ENCODE results near the gene BPIFA1. TPM values are rescaled to one million over a fixed set of nuclear protein-coding genes. Genes with fewer than 3 reads are reported as not detected.

BPIFA1 gene
- total and polyA plus RNA-seq, 4 donors, result not detected

- no peak for TF ChIP-seq YY1 (IDR thresholded peaks at IDR 0.05)
- TF ChIP-seq EGR1 (IDR thresholded peaks at IDR 0.05; ENCODE audit: low read depth in 2 of 2), result no peak
- no peak for TF ChIP-seq RXRA (IDR thresholded peaks at IDR 0.05)
- no peak for TF ChIP-seq NR2F2 (IDR thresholded peaks at IDR 0.05)
Observed at GRCh38 chr20:33252460-33252859, 16.7 kb downstream of the BPIFA1 start (continued).

GRCh38 chr20:33255005-33255404, 19.2 kb downstream of the BPIFA1 start:
- no peaks in the 10 kb centered on the region for H3K4me1 ChIP-seq (ENCODE audit: control insufficient read depth in 4 of 4, insufficient read depth in 4 of 4, low read length in 3 of 4)
- no peak overlapping the region for H3K27ac ChIP-seq (ENCODE audit: low read depth in 1 of 2, low read length in 2 of 2)
- peaks cover 0 to 3% (median 0%) of the 10 kb centered on the region in 4 donors for H3K27me3 ChIP-seq (ENCODE audit: control insufficient read depth in 4 of 4, insufficient read depth in 4 of 4, low read length in 3 of 4)
- H3K9me3 ChIP-seq (ENCODE audit: control insufficient read depth in 4 of 4, low read length in 3 of 4), result no peaks in the 10 kb centered on the region
- H3K9ac ChIP-seq (ENCODE audit: low read depth in 1 of 2, low read length in 2 of 2), result no peak overlapping the region
- no peaks in the 10 kb centered on the region for H3K36me3 ChIP-seq (ENCODE audit: control insufficient read depth in 4 of 4, insufficient read depth in 3 of 4, low read depth in 1 of 4, low read length in 3 of 4)
- DNase-seq (ENCODE audit: low spot score), result no peak
- 65% methylated on average over 2 of the region's 2 CpGs for WGBS
- H3K4me3 ChIP-seq (ENCODE audit: low read depth in 1 of 3, low read length in 3 of 3), result no peak overlapping the region
- TF ChIP-seq NR2F2 (IDR thresholded peaks at IDR 0.05), result no peak
- TF ChIP-seq RAD21 (IDR thresholded peaks at IDR 0.05), result no peak
- no peak for TF ChIP-seq RXRA (IDR thresholded peaks at IDR 0.05)
- TF ChIP-seq YY1 (IDR thresholded peaks at IDR 0.05), result no peak

- peaks cover 0 to 3% (median 0%) of the 10 kb centered on the region in 4 donors for H3K27me3 ChIP-seq (ENCODE audit: control insufficient read depth in 4 of 4, insufficient read depth in 4 of 4, low read length in 3 of 4)
- H3K4me3 ChIP-seq (ENCODE audit: low read depth in 1 of 3, low read length in 3 of 3), result no peak overlapping the region
- TF ChIP-seq REST (IDR thresholded peaks at IDR 0.05) (no peak), NR2F2 (IDR thresholded peaks at IDR 0.05) (no peak), HNF4G (IDR thresholded peaks at IDR 0.05) (no peak), JUND (IDR thresholded peaks at IDR 0.05) (no peak), ZBTB33 (IDR thresholded peaks at IDR 0.05) (no peak), TAF1 (conservative IDR thresholded peaks at IDR 0.05) (no peak), FOXA2 (IDR thresholded peaks at IDR 0.05) (no peak), RAD21 (IDR thresholded peaks at IDR 0.05) (no peak), HNF4A (conservative IDR thresholded peaks at IDR 0.05) (no peak), MAX (IDR thresholded peaks at IDR 0.05) (no peak), EGR1 (IDR thresholded peaks at IDR 0.05; ENCODE audit: low read depth in 2 of 2) (no peak), RXRA (IDR thresholded peaks at IDR 0.05) (no peak), GABPA (IDR thresholded peaks at IDR 0.05 in 1 of 2, conservative IDR thresholded peaks at IDR 0.05 in 1 of 2) (no peak), FOXA1 (IDR thresholded peaks at IDR 0.05) (no peak), ATF3 (IDR thresholded peaks at IDR 0.05) (no peak), SP1 (IDR thresholded peaks at IDR 0.05) (no peak), CTCF (IDR thresholded peaks at IDR 0.05; ENCODE audit: low read depth, low read length, missing input control) (no peak), YY1 (IDR thresholded peaks at IDR 0.05) (no peak)
- H3K36me3 ChIP-seq (ENCODE audit: control insufficient read depth in 4 of 4, insufficient read depth in 3 of 4, low read depth in 1 of 4, low read length in 3 of 4), result no peaks in the 10 kb centered on the region
- no peak overlapping the region for H3K9ac ChIP-seq (ENCODE audit: low read depth in 1 of 2, low read length in 2 of 2)
- H3K27ac ChIP-seq (ENCODE audit: low read depth in 1 of 2, low read length in 2 of 2), result no peak overlapping the region
- H3K9me3 ChIP-seq (ENCODE audit: control insufficient read depth in 4 of 4, low read length in 3 of 4), result peaks cover 0 to 4% (median 3%) of the 10 kb centered on the region in 4 donors
- H3K4me1 ChIP-seq (ENCODE audit: control insufficient read depth in 4 of 4, insufficient read depth in 4 of 4, low read length in 3 of 4), result no peaks in the 10 kb centered on the region
- DNase-seq (ENCODE audit: low spot score), result no peak
- 79% methylated on average over 5 of the region's 5 CpGs for WGBS
Observed at GRCh38 chr20:33257237-33257636, 21.4 kb downstream of the BPIFA1 start.
